HL-60 (cell line): ENCODE data around the gene MYO1D.

Experiments
- DNase-seq, 2 experiments: peaks; one replicate each; pipeline ENCODE4 v3.0.0-alpha.2; 2010 to 2020; ENCODE audit warnings: low read depth in 1 of 2, low spot score in 1 of 2
- H3K27ac ChIP-seq: fragments of 250-450 bp; sonication (Bioruptor Pico); replicated peaks from 2 replicates; pipeline ENCODE4 v1.5.1; 2020; ENCODE audit warnings: mild to moderate bottlenecking, moderate library complexity
- H3K27me3 ChIP-seq: fragments of 250-450 bp; sonication (Bioruptor Pico); 2 replicates; pipeline ENCODE4 v1.5.1; 2021; ENCODE audit warnings: mild to moderate bottlenecking, moderate library complexity; ENCODE audit not compliant: insufficient read depth, poor library complexity, severe bottlenecking
- H3K4me3 ChIP-seq: replicated peaks from 2 replicates; pipeline ENCODE4 v1.5.1; 2011; ENCODE audit warnings: mild to moderate bottlenecking, control low read depth, low read length; ENCODE audit not compliant: insufficient read depth
- CTCF ChIP-seq: IDR thresholded peaks from one replicate; pipeline ENCODE4 v1.5.1; 2011; ENCODE audit warnings: low read length, control low read depth, inconsistent platforms; ENCODE audit not compliant: insufficient read depth
- GABPA ChIP-seq: IDR thresholded peaks from 2 replicates; pipeline ENCODE4 v1.6.1; 2012; ENCODE audit warnings: low read depth
- POLR2AphosphoS5 ChIP-seq: IDR thresholded peaks from 2 replicates; pipeline ENCODE4 v1.6.1; 2012; ENCODE audit warnings: low read depth
- SPI1 ChIP-seq: IDR thresholded peaks from 2 replicates; pipeline ENCODE4 v1.6.1; 2012; ENCODE audit warnings: low read depth, mild to moderate bottlenecking, borderline replicate concordance
- TF ChIP-seq, protein P1 (sequence below): IDR thresholded peaks from 2 replicates; pipeline ENCODE4 v1.6.1; 2012; ENCODE audit warnings: low read depth; ENCODE audit not compliant: insufficient replicate concordance

The MYO1D gene

GRCh38 chr17:32569171-32570080, 307.5 kb downstream of the MYO1D start:
- Histone ChIP-seq H3K4me3 (no peak overlapping the region), H3K27ac (no peak overlapping the region), H3K27me3 (peaks cover 10% of the 10 kb centered on the region)
- TF ChIP-seq CTCF, result no peak
- no peak for TF ChIP-seq SPI1
- TF ChIP-seq POLR2AphosphoS5, result no peak
- TF ChIP-seq, protein P1, sequence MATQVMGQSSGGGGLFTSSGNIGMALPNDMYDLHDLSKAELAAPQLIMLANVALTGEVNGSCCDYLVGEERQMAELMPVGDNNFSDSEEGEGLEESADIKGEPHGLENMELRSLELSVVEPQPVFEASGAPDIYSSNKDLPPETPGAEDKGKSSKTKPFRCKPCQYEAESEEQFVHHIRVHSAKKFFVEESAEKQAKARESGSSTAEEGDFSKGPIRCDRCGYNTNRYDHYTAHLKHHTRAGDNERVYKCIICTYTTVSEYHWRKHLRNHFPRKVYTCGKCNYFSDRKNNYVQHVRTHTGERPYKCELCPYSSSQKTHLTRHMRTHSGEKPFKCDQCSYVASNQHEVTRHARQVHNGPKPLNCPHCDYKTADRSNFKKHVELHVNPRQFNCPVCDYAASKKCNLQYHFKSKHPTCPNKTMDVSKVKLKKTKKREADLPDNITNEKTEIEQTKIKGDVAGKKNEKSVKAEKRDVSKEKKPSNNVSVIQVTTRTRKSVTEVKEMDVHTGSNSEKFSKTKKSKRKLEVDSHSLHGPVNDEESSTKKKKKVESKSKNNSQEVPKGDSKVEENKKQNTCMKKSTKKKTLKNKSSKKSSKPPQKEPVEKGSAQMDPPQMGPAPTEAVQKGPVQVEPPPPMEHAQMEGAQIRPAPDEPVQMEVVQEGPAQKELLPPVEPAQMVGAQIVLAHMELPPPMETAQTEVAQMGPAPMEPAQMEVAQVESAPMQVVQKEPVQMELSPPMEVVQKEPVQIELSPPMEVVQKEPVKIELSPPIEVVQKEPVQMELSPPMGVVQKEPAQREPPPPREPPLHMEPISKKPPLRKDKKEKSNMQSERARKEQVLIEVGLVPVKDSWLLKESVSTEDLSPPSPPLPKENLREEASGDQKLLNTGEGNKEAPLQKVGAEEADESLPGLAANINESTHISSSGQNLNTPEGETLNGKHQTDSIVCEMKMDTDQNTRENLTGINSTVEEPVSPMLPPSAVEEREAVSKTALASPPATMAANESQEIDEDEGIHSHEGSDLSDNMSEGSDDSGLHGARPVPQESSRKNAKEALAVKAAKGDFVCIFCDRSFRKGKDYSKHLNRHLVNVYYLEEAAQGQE, result no peak
- TF ChIP-seq GABPA, result no peak
- no peak for DNase-seq

DNA sequence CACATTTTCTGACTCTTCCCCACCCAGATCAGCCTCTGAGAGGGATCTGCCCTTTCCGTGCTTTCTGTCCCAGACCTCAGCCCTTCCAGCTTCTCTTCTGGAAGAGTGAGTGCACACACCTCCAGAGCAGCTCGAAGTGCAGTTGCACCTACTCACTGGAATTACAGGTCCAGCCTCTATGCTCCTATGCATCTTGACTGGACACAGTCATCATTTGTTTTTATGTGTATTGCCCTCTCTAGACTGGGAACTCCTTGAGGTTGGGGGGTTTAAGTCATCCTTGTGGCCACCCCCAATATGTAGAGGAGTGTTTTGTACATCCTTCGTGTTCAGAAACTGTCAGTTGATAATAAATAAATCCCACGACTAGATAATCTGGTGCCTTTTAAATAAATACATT, 308.2 kb downstream of the MYO1D start:
- H3K27me3 ChIP-seq, result peaks cover 10% of the 10 kb centered on the region
- DNase-seq, result no peak
- no peak overlapping the region for H3K27ac ChIP-seq
- H3K4me3 ChIP-seq, result no peak overlapping the region
- TF ChIP-seq, protein P1, result no peak
- TF ChIP-seq POLR2AphosphoS5 (no peak), GABPA (no peak), CTCF (no peak), SPI1 (no peak)

DNA sequence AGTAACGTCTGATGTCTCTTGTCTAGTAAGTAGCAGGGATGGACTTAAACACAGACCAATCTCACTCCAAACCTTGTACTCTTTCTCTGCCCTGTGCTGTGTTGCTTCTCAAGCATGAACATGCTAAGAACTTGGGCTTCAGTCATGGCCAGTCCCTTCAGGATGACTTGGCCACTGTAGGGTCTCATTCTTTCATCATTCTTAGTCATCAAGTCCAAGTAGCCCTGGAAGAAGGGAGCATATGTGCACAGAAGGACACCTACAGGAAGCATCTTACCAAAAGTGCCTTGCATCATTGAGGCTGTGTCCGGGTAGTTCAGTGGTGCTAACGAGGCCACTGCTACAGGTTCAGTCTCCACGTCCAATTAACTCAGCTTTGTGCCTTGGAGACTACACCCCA, 309.4 kb downstream of the MYO1D start:
- DNase-seq, result no peak
- Histone ChIP-seq H3K4me3 (no peak overlapping the region), H3K27ac (no peak overlapping the region), H3K27me3 (peaks cover 6% of the 10 kb centered on the region)
- no peak for TF ChIP-seq POLR2AphosphoS5
- TF ChIP-seq, protein P1, result no peak
- TF ChIP-seq SPI1, result no peak
- no peak for TF ChIP-seq GABPA
- no peak for TF ChIP-seq CTCF
